H9 (cell line): ENCODE measurements around the gene NUP88. TPM values are rescaled to one million over a fixed set of nuclear protein-coding genes. Genes with fewer than 3 reads are reported as not detected.
"Not testable (repeated sequence)": the region's sequence is repeated elsewhere in the genome, so short reads cannot be mapped to it uniquely, and the experiment has no call there.

Experiments used
- DNase-seq: peaks from one replicate; pipeline ENCODE4 v3.0.0-alpha.2; 2017
- H2AFZ ChIP-seq: one replicate; pipeline ENCODE4 v1.6.1; 2013; ENCODE audit warnings: mild to moderate bottlenecking, low read length, control low read depth, moderate library complexity
- H2AK5ac ChIP-seq: 2 replicates; pipeline ENCODE4 v1.6.1; 2013; ENCODE audit warnings: low read length, control low read depth, mixed read lengths; ENCODE audit not compliant: insufficient read length
- H2BK120ac ChIP-seq: one replicate; pipeline ENCODE4 v1.6.1; 2013; ENCODE audit warnings: low read depth, mild to moderate bottlenecking, low read length, control low read depth, inconsistent platforms; ENCODE audit not compliant: poor library complexity, severe bottlenecking
- H2BK12ac ChIP-seq: 2 replicates; pipeline ENCODE4 v1.6.1; 2013; ENCODE audit warnings: low read length, control low read depth, mixed read lengths, low read depth; ENCODE audit not compliant: insufficient read length
- H2BK15ac ChIP-seq: 2 replicates; pipeline ENCODE4 v1.6.1; 2013; ENCODE audit warnings: low read depth, low read length, control low read depth
- H2BK20ac ChIP-seq: one replicate; pipeline ENCODE4 v1.6.1; 2013; ENCODE audit warnings: low read depth, mild to moderate bottlenecking, low read length, control low read depth, inconsistent platforms; ENCODE audit not compliant: poor library complexity, severe bottlenecking
- H2BK5ac ChIP-seq: 2 replicates; pipeline ENCODE4 v1.6.1; 2013; ENCODE audit warnings: low read length, control low read depth, mixed read lengths; ENCODE audit not compliant: insufficient read length
- H3K14ac ChIP-seq: 2 replicates; pipeline ENCODE4 v1.6.1; 2013; ENCODE audit warnings: low read length, control low read depth; ENCODE audit not compliant: insufficient read depth
- H3K18ac ChIP-seq: 2 replicates; pipeline ENCODE4 v1.6.1; 2013; ENCODE audit warnings: low read depth, mild to moderate bottlenecking, mixed read lengths, low read length, control low read depth; ENCODE audit not compliant: insufficient read length
- H3K23ac ChIP-seq: 2 replicates; pipeline ENCODE4 v1.6.1; 2013; ENCODE audit warnings: low read length, control low read depth, mixed read lengths, low read depth; ENCODE audit not compliant: insufficient read length
- H3K23me2 ChIP-seq: 2 replicates; pipeline ENCODE4 v1.6.1; 2013; ENCODE audit warnings: low read depth, mild to moderate bottlenecking, mixed read lengths, low read length, control low read depth; ENCODE audit not compliant: insufficient read length, poor library complexity, severe bottlenecking
- H3K27ac ChIP-seq: 2 replicates; pipeline ENCODE4 v1.5.1; 2013; ENCODE audit warnings: low read length, control low read depth, mixed read lengths, low read depth; ENCODE audit not compliant: insufficient read length
- H3K27me3 ChIP-seq: 2 replicates; pipeline ENCODE4 v1.6.1; 2013; ENCODE audit warnings: low read length, control low read depth, inconsistent platforms; ENCODE audit not compliant: insufficient read depth
- H3K4ac ChIP-seq: 2 replicates; pipeline ENCODE4 v1.6.1; 2013; ENCODE audit warnings: low read depth, mild to moderate bottlenecking, control low read depth, inconsistent platforms, low read length, moderate library complexity
- H3K4me1 ChIP-seq: 2 replicates; pipeline ENCODE4 v1.6.1; 2013; ENCODE audit warnings: low read length, control low read depth, inconsistent platforms; ENCODE audit not compliant: insufficient read depth
- H3K4me2 ChIP-seq: 2 replicates; pipeline ENCODE4 v1.6.1; 2013; ENCODE audit warnings: low read length, control low read depth, mixed read lengths; ENCODE audit not compliant: insufficient read length, insufficient read depth
- H3K56ac ChIP-seq: 2 replicates; pipeline ENCODE4 v1.6.1; 2013; ENCODE audit warnings: low read depth, mild to moderate bottlenecking, mixed read lengths, low read length, control low read depth; ENCODE audit not compliant: insufficient read length
- H3K79me1 ChIP-seq: 2 replicates; pipeline ENCODE4 v1.6.1; 2013; ENCODE audit warnings: low read depth, mild to moderate bottlenecking, moderate library complexity, low read length, control low read depth, inconsistent platforms; ENCODE audit not compliant: insufficient read depth, poor library complexity, severe bottlenecking
- H3K79me2 ChIP-seq: 2 replicates; pipeline ENCODE4 v1.6.1; 2013; ENCODE audit warnings: low read length, control low read depth, inconsistent platforms; ENCODE audit not compliant: insufficient read depth
- H3K9ac ChIP-seq: 2 replicates; pipeline ENCODE4 v1.6.1; 2013; ENCODE audit warnings: low read length, control low read depth, mixed read lengths; ENCODE audit not compliant: insufficient read length; ENCODE audit errors: extremely low read depth
- H3K9me3 ChIP-seq: one replicate; pipeline ENCODE4 v1.6.1; 2013; ENCODE audit warnings: low read depth, low read length, inconsistent platforms; ENCODE audit not compliant: control insufficient read depth
- H3T11ph ChIP-seq: one replicate; pipeline ENCODE4 v1.6.1; 2013; ENCODE audit warnings: mild to moderate bottlenecking, low read length, control low read depth, inconsistent platforms
- H4K20me1 ChIP-seq: one replicate; pipeline ENCODE4 v1.6.1; 2013; ENCODE audit not compliant: control insufficient read depth, insufficient read length, insufficient read depth
- H4K5ac ChIP-seq: 2 replicates; pipeline ENCODE4 v1.6.1; 2013; ENCODE audit warnings: low read depth, mild to moderate bottlenecking, mixed read lengths, low read length, control low read depth; ENCODE audit not compliant: insufficient read length
- H4K8ac ChIP-seq: replicated peaks from 2 replicates; pipeline ENCODE4 v1.6.1; 2013; ENCODE audit warnings: low read length, control low read depth, mixed read lengths, low read depth; ENCODE audit not compliant: insufficient read length
- H4K91ac ChIP-seq: 2 replicates; pipeline ENCODE4 v1.6.1; 2013; ENCODE audit warnings: low read depth, mild to moderate bottlenecking, moderate library complexity, mixed read lengths, low read length, control low read depth; ENCODE audit not compliant: insufficient read length
- H3K27ac Mint-ChIP-seq, 3 experiments: 2 replicates in 2 of 3; 3 replicates in 1 of 3; pipeline ENCODE4 v1.8.0; 2020 to 2021; ENCODE audit warnings: mixed read lengths in 3 of 3, mild to moderate bottlenecking in 1 of 3, moderate library complexity in 1 of 3
- H3K27me3 Mint-ChIP-seq: 2 replicates; pipeline ENCODE4 v1.8.0; 2021; ENCODE audit warnings: low read depth, mild to moderate bottlenecking, moderate library complexity, mixed read lengths
- H3K36me3 Mint-ChIP-seq, 3 experiments: 2 replicates in 2 of 3; 3 replicates in 1 of 3; pipeline ENCODE4 v1.8.0; 2020 to 2021; ENCODE audit warnings: low read depth in 3 of 3, mixed read lengths in 3 of 3; ENCODE audit not compliant: insufficient read depth in 1 of 3
- H3K4me1 Mint-ChIP-seq, 2 experiments: 2 replicates each; pipeline ENCODE4 v1.8.0; 2020; ENCODE audit warnings: mixed read lengths in 2 of 2
- H3K4me3 Mint-ChIP-seq, 2 experiments: 2 replicates in 1 of 2; 3 replicates in 1 of 2; pipeline ENCODE4 v1.8.0; 2020 to 2021; ENCODE audit warnings: mild to moderate bottlenecking in 2 of 2, mixed read lengths in 2 of 2, moderate library complexity in 1 of 2
- H3K9me3 Mint-ChIP-seq, 2 experiments: 2 replicates in 1 of 2; 3 replicates in 1 of 2; pipeline ENCODE4 v1.8.0; 2020; ENCODE audit warnings: mild to moderate bottlenecking in 2 of 2, mixed read lengths in 2 of 2, moderate library complexity in 1 of 2
- WGBS: extraction: QIAGEN DNeasy Blood & Tissue Kit; methylation state at CpG from one replicate; pipeline ENCODE4 v1.1.7; 2013; ENCODE audit warnings: missing lambda C conversion rate, low lambda C conversion rate, mixed read lengths; ENCODE audit not compliant: insufficient read length; ENCODE audit errors: extremely low coverage; 5-methylcytosine and 5-hydroxymethylcytosine counted together
- total RNA-seq: library from RNA; stranded (reverse); gene quantifications from 2 replicates; pipeline ENCODE4 v1.2.1, GENCODE V29; 2021
- TF ChIP-seq, protein P1 (sequence below): fragments of 200-600 bp; sonication (generic); conservative IDR thresholded peaks from 3 replicates; pipeline ENCODE4 v1.8.0; 2021; ENCODE audit warnings: antibody characterized with exemption, mild to moderate bottlenecking

NUP88 gene
- total RNA-seq, 1 experiment from 2014 or later, result 98.2 TPM

DNA sequence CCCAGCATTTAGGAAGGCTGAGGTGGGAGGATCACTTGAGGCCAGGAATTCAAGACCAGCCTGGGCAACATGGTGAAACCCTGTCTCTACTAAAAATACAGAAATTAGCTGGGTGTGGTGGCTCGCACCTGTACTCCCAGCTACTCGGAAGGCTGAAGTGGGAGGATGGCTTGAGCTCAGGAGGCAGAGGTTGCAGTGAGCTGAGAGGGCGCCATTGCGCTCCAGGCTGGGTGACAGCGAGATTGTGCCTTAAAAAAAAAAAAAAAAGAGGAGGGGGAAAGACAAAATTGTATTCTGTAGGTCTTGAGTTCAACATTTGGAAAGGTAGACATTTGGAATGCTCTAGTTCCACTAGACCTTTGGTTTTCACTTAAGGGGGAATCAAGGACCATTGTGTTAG lies 11.8 kb upstream of the NUP88 start:
- not testable (repeated sequence) for H3K4me1 ChIP-seq, H2BK5ac ChIP-seq, H4K5ac ChIP-seq, H3K79me2 ChIP-seq, H3K14ac ChIP-seq, H3K23me2 ChIP-seq, H4K8ac ChIP-seq, H4K20me1 ChIP-seq, H3K9ac ChIP-seq, H3K18ac ChIP-seq, H2AFZ ChIP-seq, H2BK20ac ChIP-seq, H3K9me3 ChIP-seq, H3K79me1 ChIP-seq, H3K4ac ChIP-seq, H4K91ac ChIP-seq, H3K56ac ChIP-seq, H3K23ac ChIP-seq, H3T11ph ChIP-seq, H3K9me3 Mint-ChIP-seq, H2BK15ac ChIP-seq, H3K27me3 ChIP-seq, H2AK5ac ChIP-seq, H3K27me3 Mint-ChIP-seq, H3K4me1 Mint-ChIP-seq, H2BK120ac ChIP-seq, H3K27ac ChIP-seq, H3K4me2 ChIP-seq, H2BK12ac ChIP-seq
- peak; percentile 72 for DNase-seq
- 0 out of 5 replicates have a peak overlapping the region, but pooled peaks of 1 of the 2 experiments have one; percentile 8 for H3K4me3 Mint-ChIP-seq
- TF ChIP-seq, protein P1, sequence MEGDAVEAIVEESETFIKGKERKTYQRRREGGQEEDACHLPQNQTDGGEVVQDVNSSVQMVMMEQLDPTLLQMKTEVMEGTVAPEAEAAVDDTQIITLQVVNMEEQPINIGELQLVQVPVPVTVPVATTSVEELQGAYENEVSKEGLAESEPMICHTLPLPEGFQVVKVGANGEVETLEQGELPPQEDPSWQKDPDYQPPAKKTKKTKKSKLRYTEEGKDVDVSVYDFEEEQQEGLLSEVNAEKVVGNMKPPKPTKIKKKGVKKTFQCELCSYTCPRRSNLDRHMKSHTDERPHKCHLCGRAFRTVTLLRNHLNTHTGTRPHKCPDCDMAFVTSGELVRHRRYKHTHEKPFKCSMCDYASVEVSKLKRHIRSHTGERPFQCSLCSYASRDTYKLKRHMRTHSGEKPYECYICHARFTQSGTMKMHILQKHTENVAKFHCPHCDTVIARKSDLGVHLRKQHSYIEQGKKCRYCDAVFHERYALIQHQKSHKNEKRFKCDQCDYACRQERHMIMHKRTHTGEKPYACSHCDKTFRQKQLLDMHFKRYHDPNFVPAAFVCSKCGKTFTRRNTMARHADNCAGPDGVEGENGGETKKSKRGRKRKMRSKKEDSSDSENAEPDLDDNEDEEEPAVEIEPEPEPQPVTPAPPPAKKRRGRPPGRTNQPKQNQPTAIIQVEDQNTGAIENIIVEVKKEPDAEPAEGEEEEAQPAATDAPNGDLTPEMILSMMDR, result peak; percentile 53
- H3K27ac Mint-ChIP-seq, result peak overlapping the region in 2 of 3 experiments; percentile 34 to 42; a peak in 4 of 7 replicates
- WGBS, result no CpG with 5 or more reads among the region's 5 CpGs
- H3K36me3 Mint-ChIP-seq, result peaks cover 63 to 93% (median 76%) of the 10 kb centered on the region in 3 experiments; a peak in 6 of 7 replicates
